ENCODE data around the gene ADGRD1.

ADGRD1 gene

DNA sequence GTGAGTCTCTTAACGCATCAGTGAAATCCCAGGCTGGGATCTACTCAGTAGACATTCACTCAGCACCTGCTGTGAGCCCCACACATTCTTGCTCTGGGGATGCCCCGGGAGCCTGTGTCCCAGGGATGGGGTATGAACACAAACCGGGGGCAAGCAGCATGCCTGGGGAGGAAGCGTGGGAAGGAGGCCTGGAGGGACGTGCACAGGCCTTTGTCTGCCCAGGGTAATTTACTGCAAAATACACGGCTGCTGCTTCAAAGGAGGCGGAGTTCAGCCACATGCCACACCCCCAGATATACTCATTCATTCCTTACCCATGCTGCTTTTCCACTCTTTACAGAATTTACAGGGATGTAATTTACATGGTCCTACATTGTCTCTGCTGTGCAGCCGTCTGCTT lies 187.8 kb downstream of the ADGRD1 start:
- Histone ChIP-seq H3K4me3 (replicated peaks; ENCODE audit: insufficient read depth, low read length) (no peak overlapping the region), H3K27me3 (ENCODE audit: insufficient read depth, poor library complexity, severe bottlenecking) (no peaks in the 10 kb centered on the region), H3K27ac (replicated peaks) (no peak overlapping the region)
- no peak for TF ChIP-seq GABPA (IDR thresholded peaks at IDR 0.05; ENCODE audit: low read depth)
- no peak for TF ChIP-seq POLR2AphosphoS5 (IDR thresholded peaks at IDR 0.05; ENCODE audit: low read depth)
- no peak for TF ChIP-seq CTCF (IDR thresholded peaks at IDR 0.05; ENCODE audit: insufficient read depth, low read length)
- TF ChIP-seq REST (IDR thresholded peaks at IDR 0.05; ENCODE audit: insufficient replicate concordance, low read depth): no peak
- no peak for TF ChIP-seq SPI1 (IDR thresholded peaks at IDR 0.05; ENCODE audit: borderline replicate concordance, low read depth)
- no peak for DNase-seq (ENCODE audit: low read depth in 1 of 2, low spot score in 1 of 2)

DNA sequence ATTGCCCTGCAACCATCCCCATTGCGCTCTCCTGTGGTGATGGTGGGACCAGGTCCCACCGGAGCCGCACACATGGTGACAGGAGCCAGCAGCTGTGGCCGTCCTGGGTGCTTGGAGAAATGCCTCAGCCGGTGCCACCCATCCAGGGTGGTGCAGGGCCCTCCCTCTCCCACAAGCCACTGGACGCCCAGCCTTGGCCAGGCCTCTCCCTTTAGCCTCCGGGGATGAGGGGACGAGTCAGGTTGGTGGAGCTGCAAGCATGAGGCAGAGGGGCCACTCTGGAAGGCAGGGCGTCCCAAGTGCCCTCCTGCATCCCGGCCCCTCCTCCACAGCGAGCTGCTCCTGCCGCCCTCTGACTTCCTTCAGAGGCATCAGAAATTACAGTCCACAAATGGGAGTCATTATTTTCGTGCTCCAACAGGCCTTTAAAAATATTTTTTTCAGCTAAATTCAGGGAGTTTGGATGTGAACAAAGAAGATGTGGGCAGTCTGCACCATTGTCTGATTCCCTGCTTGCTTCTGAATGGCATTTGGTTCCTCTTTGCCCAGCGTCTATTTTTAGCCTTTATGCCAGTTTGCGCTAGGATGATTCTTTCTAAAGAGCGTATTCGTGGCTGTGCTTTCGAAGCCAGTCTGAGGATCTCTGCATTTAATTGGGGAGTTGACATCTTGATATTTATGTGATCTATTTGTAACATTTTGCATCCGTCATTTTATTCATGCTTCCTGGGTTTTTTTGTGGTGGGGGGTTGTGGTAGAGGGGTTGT lies 189.4 kb downstream of the ADGRD1 start:
- H3K27me3 ChIP-seq (ENCODE audit: insufficient read depth, poor library complexity, severe bottlenecking): no peaks in the 10 kb centered on the region
- no peak overlapping the region for H3K4me3 ChIP-seq (replicated peaks; ENCODE audit: insufficient read depth, low read length)
- TF ChIP-seq POLR2AphosphoS5 (IDR thresholded peaks at IDR 0.05; ENCODE audit: low read depth) (no peak), GABPA (IDR thresholded peaks at IDR 0.05; ENCODE audit: low read depth) (no peak), REST (IDR thresholded peaks at IDR 0.05; ENCODE audit: insufficient replicate concordance, low read depth) (no peak), CTCF (IDR thresholded peaks at IDR 0.05; ENCODE audit: insufficient read depth, low read length) (no peak), SPI1 (IDR thresholded peaks at IDR 0.05; ENCODE audit: borderline replicate concordance, low read depth) (no peak)
- H3K27ac ChIP-seq (replicated peaks): no peak overlapping the region
- no peak for DNase-seq (ENCODE audit: low read depth in 1 of 2, low spot score in 1 of 2)

DNA sequence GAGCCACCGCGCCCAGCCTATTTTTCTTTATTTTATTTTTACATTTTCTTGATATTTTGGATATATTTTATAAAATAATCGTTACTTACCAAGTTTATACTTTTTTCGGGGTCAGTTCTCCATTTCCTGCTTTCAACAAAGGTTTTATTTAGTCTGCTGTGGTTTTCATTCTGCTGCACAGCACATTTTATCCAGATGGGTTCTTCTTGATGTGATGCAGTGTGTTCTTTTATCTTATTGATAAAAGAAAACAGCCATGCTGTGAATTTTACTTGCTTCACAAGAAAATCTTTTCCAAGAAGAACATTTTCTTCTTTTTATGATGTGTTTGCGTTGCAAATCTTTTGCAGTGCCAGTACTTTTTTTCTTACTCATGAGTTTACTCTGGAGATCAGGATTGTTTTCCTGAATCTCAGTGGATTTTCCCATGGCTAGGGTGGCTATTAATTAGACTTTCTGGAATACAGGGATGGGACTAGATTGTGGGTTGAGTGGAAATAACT lies 192.5 kb downstream of the ADGRD1 start:
- H3K27ac ChIP-seq (replicated peaks): no peak overlapping the region
- TF ChIP-seq GABPA (IDR thresholded peaks at IDR 0.05; ENCODE audit: low read depth) (no peak), REST (IDR thresholded peaks at IDR 0.05; ENCODE audit: insufficient replicate concordance, low read depth) (no peak), CTCF (IDR thresholded peaks at IDR 0.05; ENCODE audit: insufficient read depth, low read length) (no peak)
- no peak overlapping the region for H3K4me3 ChIP-seq (replicated peaks; ENCODE audit: insufficient read depth, low read length)
- no peak for DNase-seq (ENCODE audit: low read depth in 1 of 2, low spot score in 1 of 2)
- no peaks in the 10 kb centered on the region for H3K27me3 ChIP-seq (ENCODE audit: insufficient read depth, poor library complexity, severe bottlenecking)
